Non-pigmented ciliary epithelial cell (primary cell): ENCODE measurements around the gene REM2.
"Not testable (repeated sequence)": the region's sequence is repeated elsewhere in the genome, so short reads cannot be mapped to it uniquely, and the experiment has no call there.

Source experiments
- DNase-seq: peaks from one replicate; pipeline ENCODE4 v3.0.0-alpha.2; 2010; ENCODE audit warnings: low read depth

The REM2 gene

GRCh38 chr14:22848351-22849164 lies 34.5 kb upstream of the REM2 start:
- no peak for DNase-seq

- DNase-seq = no peak
These were observed 33.7 kb upstream of the REM2 start for GRCh38 chr14:22849212-22849819.

- DNase-seq = peak; percentile 81
These were observed 31.9 kb upstream of the REM2 start for GRCh38 chr14:22850944-22851764.

- not testable (repeated sequence) for DNase-seq
These were observed 30.8 kb upstream of the REM2 start for GRCh38 chr14:22852178-22852577.

- DNase-seq = no peak
These were observed 30.5 kb upstream of the REM2 start for GRCh38 chr14:22852599-22852939.

- DNase-seq = no peak
These were observed 29.9 kb upstream of the REM2 start for GRCh38 chr14:22852940-22853767.

GRCh38 chr14:22854296-22854695 lies 28.7 kb upstream of the REM2 start:
- DNase-seq = not testable (repeated sequence)

- no peak for DNase-seq
These were observed 27.9 kb upstream of the REM2 start for GRCh38 chr14:22854963-22855724.

- no peak for DNase-seq
These were observed 26.6 kb upstream of the REM2 start for GRCh38 chr14:22856428-22856827.

- not testable (repeated sequence) for DNase-seq
These were observed 22.6 kb upstream of the REM2 start for GRCh38 chr14:22860377-22860776.

GRCh38 chr14:22861651-22862050 lies 21.4 kb upstream of the REM2 start:
- no peak for DNase-seq

- no peak for DNase-seq
These were observed 18.0 kb upstream of the REM2 start for GRCh38 chr14:22864979-22865378.

- DNase-seq = no peak
These were observed 17.3 kb upstream of the REM2 start for GRCh38 chr14:22865424-22866405.

GRCh38 chr14:22866874-22867273 lies 16.1 kb upstream of the REM2 start:
- DNase-seq = no peak

- DNase-seq = no peak
These were observed 12.2 kb upstream of the REM2 start for GRCh38 chr14:22870811-22871223.

- DNase-seq = no peak
These were observed 11.6 kb upstream of the REM2 start, which contains the start of gene LRP10 for GRCh38 chr14:22871224-22872032. Gene LRP10, plus strand, starts transcription at chr14:22871740. Its CDS starts 564 bp downstream, at chr14:22872304.

- DNase-seq = no peak
These were observed 10.8 kb upstream of the REM2 start for GRCh38 chr14:22872033-22872832.
